SK-N-MC (cell line): Measurements from ENCODE around the gene ACVR1B.
A peak's percentile ranks its signal among the peaks of the same experiment; 100 is the strongest.
"Not testable (repeated sequence)": the region's sequence is repeated elsewhere in the genome, so short reads cannot be mapped to it uniquely, and the experiment has no call there.

ENCODE experiments used
- DNase-seq: peaks from one replicate; pipeline ENCODE4 v3.0.0-alpha.2; 2011; ENCODE audit warnings: low read depth, low spot score
- H3K27ac ChIP-seq: fragments of 200-600 bp; sonication (generic); 2 replicates; pipeline ENCODE4 v1.5.1; 2016; ENCODE audit warnings: mixed run types
- H3K36me3 ChIP-seq: fragments of 200-600 bp; sonication (generic); 2 replicates; pipeline ENCODE4 v1.6.1; 2017; ENCODE audit warnings: antibody characterized with exemption, low read length, mixed read lengths; ENCODE audit not compliant: insufficient read depth
- H3K4me3 ChIP-seq: fragments of 200-600 bp; sonication (generic); 2 replicates; pipeline ENCODE4 v1.5.1; 2016
- H3K9ac ChIP-seq: fragments of 200-600 bp; sonication (generic); 2 replicates; pipeline ENCODE4 v1.8.0; 2017; ENCODE audit warnings: mixed run types, mixed read lengths; ENCODE audit not compliant: insufficient read length
- H3K9me3 ChIP-seq: fragments of 200-600 bp; sonication (generic); 2 replicates; pipeline ENCODE4 v1.6.1; 2017; ENCODE audit warnings: low read depth, mild to moderate bottlenecking, antibody characterized with exemption, low read length, moderate library complexity, mixed read lengths
- EZH2 ChIP-seq: fragments of 200-600 bp; sonication (generic); IDR thresholded peaks from one replicate; pipeline ENCODE4 v1.6.1; 2017; ENCODE audit warnings: antibody characterized with exemption
- FOXP2 ChIP-seq: optimal IDR thresholded peaks from 2 replicates; pipeline ENCODE3; 2011; ENCODE audit warnings: mild to moderate bottlenecking, moderate library complexity; ENCODE audit not compliant: insufficient read depth; ENCODE audit errors: extremely low read length, control extremely low read depth
- POLR2AphosphoS5 ChIP-seq: IDR thresholded peaks from 2 replicates; pipeline ENCODE4 v1.6.1; 2012; ENCODE audit warnings: mild to moderate bottlenecking, low read depth, low read length, borderline replicate concordance

The ACVR1B gene

GRCh38 chr12:51975196-51975595 lies 23.7 kb downstream of the ACVR1B start:
- TF ChIP-seq POLR2AphosphoS5 (no peak), FOXP2 (no peak), EZH2 (no peak)
- Histone ChIP-seq H3K36me3 (peaks cover 28% of the 10 kb centered on the region), H3K9ac (no peak overlapping the region), H3K4me3 (no peak overlapping the region), H3K27ac (no peak overlapping the region), H3K9me3 (no peaks in the 10 kb centered on the region)
- no peak for DNase-seq

GRCh38 chr12:51976376-51977160 lies 25.1 kb downstream of the ACVR1B start:
- no peak for DNase-seq
- no peak overlapping the region for H3K27ac ChIP-seq
- TF ChIP-seq EZH2 (no peak), POLR2AphosphoS5 (no peak), FOXP2 (no peak)
- H3K9me3 ChIP-seq: no peaks in the 10 kb centered on the region
- H3K36me3 ChIP-seq: peaks cover 40% of the 10 kb centered on the region
- H3K9ac ChIP-seq: no peak overlapping the region
- H3K4me3 ChIP-seq: no peak overlapping the region

DNA sequence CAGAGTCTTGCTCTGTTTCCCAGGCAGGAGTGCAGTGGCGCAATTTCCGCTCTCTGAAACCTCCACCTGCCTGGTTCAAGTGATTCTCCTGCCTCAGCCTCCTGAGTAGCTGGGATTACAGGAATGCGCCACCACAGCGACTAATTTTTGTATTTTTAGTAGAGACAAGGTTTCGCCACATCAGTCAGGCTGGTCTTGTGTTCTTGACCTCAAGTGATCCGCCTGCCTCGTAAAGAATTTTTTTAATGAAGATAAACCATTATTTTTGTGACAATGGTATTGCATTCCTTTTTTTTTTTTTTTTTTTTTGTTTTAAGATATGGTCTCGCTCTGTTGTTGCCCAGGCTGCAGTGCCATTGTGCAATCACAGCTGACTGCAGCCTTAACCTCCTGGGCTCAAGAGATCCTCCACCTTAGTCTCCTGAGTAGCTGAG lies 25.8 kb downstream of the ACVR1B start:
- Histone ChIP-seq H3K4me3 (no peak overlapping the region), H3K27ac (no peak overlapping the region), H3K9me3 (no peaks in the 10 kb centered on the region), H3K9ac (no peak overlapping the region), H3K36me3 (peaks cover 45% of the 10 kb centered on the region)
- no peak for DNase-seq
- TF ChIP-seq POLR2AphosphoS5 (no peak), FOXP2 (no peak), EZH2 (no peak)

- H3K9me3 ChIP-seq, H3K27ac ChIP-seq, H3K9ac ChIP-seq, DNase-seq, H3K4me3 ChIP-seq: not testable (repeated sequence)
- peaks cover 64% of the 10 kb centered on the region for H3K36me3 ChIP-seq
Observed at GRCh38 chr12:51979306-51979705, 27.8 kb downstream of the ACVR1B start.

DNA sequence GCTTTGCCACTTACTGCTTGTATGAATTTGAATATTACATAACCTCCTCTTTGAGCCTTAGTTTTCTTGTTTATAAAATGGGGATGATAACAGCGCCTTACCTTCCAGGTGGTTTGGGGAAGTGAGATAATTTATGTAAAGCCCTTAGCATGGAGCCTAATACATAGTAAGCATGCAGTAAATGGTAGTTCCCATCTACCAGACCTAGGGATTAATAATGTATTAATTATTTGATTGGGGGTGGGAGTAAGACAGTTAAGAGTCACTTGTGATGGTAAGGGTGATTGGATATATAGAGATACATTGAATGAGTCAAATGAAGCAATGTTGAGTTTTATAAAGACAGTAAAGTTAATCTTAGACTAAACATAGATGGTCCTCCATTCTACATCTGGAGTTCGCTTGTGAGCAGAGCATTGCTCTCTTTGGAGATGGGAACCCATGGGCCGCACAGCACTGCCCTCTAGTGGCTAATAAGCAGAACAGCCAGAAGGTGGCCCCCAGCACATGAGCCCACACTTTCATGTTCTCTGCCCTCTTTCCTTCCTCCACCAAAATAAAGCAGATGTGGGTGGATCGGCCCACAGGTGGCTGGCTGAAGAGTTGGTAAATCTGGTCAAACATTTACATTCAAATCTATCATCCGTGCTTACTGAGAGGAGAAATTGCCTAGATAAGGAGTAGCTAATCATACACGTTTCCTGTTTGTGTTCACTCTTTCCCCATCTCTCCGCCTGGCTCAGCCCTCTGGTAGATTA lies 28.7 kb downstream of the ACVR1B start:
- H3K9ac ChIP-seq: no peak overlapping the region
- DNase-seq: peak; percentile 35
- TF ChIP-seq FOXP2 (no peak), POLR2AphosphoS5 (no peak), EZH2 (no peak)
- no peak overlapping the region for H3K4me3 ChIP-seq
- no peaks in the 10 kb centered on the region for H3K9me3 ChIP-seq
- no peak overlapping the region for H3K27ac ChIP-seq
- peaks cover 71% of the 10 kb centered on the region for H3K36me3 ChIP-seq

DNA sequence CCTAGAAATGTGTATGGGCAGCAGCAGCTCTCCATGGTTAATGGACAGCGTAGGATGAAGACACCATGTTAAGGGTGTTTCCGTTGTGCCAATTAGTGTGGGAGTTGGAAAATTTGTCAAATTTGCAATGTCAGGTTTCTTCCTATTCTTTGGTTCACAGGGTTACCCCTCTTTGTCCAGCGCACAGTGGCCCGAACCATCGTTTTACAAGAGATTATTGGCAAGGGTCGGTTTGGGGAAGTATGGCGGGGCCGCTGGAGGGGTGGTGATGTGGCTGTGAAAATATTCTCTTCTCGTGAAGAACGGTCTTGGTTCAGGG lies 29.3 kb downstream of the ACVR1B start:
- Histone ChIP-seq H3K9me3 (no peaks in the 10 kb centered on the region), H3K27ac (no peak overlapping the region), H3K9ac (no peak overlapping the region), H3K4me3 (no peak overlapping the region), H3K36me3 (peaks cover 71% of the 10 kb centered on the region)
- no peak for DNase-seq
- TF ChIP-seq FOXP2 (no peak), POLR2AphosphoS5 (no peak), EZH2 (no peak)

DNA sequence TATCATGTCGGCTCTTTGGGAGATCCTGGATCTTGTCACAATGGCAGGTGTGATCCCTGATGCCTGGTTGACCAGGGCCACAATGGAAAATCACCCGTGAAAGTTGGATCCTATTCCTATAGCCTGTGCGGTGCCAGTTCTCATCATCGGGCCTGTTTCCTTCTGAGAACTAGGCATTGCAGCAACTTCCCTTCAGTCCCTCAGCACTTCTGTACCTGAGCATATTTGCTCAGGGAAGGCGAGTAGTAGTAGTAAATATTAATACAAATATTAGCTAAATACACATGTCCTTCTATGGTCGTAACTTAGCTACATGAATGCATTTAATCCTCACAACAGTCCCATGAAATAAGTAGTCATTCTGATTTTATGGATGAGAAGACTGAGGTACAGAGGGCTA lies 33.2 kb downstream of the ACVR1B start:
- no peak overlapping the region for H3K27ac ChIP-seq
- no peaks in the 10 kb centered on the region for H3K9me3 ChIP-seq
- H3K4me3 ChIP-seq: no peak overlapping the region
- H3K36me3 ChIP-seq: peaks cover 67% of the 10 kb centered on the region
- DNase-seq: no peak
- H3K9ac ChIP-seq: no peak overlapping the region
- no peak for TF ChIP-seq FOXP2
- no peak for TF ChIP-seq POLR2AphosphoS5
- no peak for TF ChIP-seq EZH2

DNA sequence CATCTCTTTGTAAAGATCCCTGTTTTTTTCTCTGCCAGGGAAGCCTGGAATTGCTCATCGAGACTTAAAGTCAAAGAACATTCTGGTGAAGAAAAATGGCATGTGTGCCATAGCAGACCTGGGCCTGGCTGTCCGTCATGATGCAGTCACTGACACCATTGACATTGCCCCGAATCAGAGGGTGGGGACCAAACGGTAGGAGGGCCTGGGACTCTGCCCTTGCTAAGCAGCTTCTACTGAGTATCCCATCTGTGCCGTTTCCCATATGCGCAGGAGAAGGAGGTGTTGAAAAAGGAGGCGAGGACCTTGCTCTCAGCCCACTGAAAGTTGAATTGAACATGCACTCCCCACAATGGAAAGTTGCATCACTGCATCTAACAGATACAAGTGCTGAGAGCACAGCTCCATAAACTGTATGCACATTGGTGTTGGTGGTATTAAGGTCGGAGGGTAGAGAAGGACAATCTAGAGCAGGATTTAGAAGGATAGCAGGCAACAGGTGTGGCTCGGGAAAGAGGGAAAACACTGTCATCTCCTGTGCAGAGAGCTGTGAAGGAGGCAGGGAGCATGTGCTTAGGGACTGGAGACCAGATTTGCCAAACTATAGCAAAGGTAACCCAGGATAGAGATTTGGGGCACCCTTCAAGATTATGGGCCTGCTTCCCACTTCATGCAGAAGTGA lies 33.8 kb downstream of the ACVR1B start:
- Histone ChIP-seq H3K27ac (no peak overlapping the region), H3K4me3 (no peak overlapping the region), H3K36me3 (peaks cover 67% of the 10 kb centered on the region), H3K9me3 (no peaks in the 10 kb centered on the region), H3K9ac (no peak overlapping the region)
- no peak for TF ChIP-seq FOXP2
- TF ChIP-seq EZH2: no peak
- no peak for TF ChIP-seq POLR2AphosphoS5
- DNase-seq: no peak
